HUDEP-2 (cell line): ENCODE measurements around the gene TRIM10.
"Not testable (repeated sequence)": the region's sequence is repeated elsewhere in the genome, so short reads cannot be mapped to it uniquely, and the experiment has no call there.

Source experiments
- DNase-seq, 76 experiments: peaks; one replicate each; lab custom pipeline; 2025; ENCODE audit not compliant: unreplicated experiment in 76 of 76; lab: John Stamatoyannopoulos, UW

Gene TRIM10

DNA sequence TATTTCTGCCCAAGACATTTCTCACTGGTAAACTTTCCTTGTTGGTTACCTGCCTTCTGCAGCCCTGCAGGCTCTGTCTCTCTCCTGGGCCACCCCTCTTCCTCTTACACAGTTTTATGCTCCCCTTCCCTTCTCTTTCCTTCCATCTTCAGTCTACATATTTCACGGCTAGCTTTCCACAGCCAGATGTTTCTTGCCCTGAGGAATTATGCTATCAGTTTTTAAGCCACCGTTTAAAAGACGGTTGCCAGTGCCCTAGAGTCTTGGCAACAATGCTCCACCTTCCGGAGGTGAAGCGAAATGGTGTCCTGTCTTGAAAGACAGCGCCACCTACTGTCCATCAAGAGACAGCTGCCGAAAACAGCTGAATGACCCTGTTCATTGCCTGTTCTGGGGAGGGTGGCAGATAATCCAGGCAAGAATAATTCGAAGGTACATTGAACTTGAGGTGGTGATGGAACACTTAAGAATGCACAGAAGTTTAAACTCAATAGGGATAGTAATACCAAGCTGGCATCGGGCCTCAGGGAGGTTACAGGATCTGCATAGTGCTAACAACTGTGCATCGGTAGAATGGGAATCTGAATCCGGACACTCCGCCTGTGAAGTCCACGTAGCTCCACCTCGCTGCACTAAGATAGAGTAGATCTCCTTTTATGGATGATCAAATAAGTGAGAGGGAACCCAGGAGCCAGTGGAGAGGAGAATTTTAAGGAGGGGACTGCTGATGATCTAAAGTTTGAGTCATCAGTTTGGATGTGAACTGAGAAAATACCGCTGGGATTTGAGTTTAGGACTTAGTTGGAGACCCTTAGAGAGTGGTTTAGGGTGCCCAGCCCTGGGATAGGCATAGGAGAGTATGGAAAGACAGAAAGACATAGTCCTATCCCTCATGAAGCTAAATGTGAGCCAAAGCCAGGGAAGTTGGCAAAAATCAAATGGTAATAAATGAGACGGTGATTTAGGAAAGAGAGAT, 29.8 kb downstream of the TRIM10 start:
- DNase-seq = peak in 70 of 76 experiments; percentile 33 to 89 (median 68)

DNA sequence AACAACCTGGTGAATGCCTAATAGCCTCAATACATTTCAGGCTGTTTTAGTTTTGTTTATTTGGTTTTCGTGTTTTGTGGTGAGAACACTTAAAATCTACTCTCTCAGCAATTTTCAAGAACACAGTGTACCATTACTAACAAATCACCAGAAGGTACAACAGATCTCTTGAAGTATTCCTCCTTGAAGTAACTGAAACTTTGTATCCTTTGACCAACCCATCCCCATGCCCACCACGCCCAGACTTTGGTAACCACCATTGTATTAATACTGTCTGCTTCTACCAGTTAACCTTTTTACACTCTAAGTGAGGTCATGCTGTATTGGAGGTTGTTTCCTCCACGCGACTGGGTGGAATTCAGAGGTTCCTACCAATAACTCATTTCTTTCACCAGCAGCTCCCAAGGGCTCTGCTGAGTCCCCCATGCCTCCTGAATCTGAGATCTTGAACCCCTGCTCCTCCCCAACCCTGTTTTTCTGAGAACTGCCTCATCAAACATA, 30.8 kb downstream of the TRIM10 start:
- DNase-seq = no peak

DNA sequence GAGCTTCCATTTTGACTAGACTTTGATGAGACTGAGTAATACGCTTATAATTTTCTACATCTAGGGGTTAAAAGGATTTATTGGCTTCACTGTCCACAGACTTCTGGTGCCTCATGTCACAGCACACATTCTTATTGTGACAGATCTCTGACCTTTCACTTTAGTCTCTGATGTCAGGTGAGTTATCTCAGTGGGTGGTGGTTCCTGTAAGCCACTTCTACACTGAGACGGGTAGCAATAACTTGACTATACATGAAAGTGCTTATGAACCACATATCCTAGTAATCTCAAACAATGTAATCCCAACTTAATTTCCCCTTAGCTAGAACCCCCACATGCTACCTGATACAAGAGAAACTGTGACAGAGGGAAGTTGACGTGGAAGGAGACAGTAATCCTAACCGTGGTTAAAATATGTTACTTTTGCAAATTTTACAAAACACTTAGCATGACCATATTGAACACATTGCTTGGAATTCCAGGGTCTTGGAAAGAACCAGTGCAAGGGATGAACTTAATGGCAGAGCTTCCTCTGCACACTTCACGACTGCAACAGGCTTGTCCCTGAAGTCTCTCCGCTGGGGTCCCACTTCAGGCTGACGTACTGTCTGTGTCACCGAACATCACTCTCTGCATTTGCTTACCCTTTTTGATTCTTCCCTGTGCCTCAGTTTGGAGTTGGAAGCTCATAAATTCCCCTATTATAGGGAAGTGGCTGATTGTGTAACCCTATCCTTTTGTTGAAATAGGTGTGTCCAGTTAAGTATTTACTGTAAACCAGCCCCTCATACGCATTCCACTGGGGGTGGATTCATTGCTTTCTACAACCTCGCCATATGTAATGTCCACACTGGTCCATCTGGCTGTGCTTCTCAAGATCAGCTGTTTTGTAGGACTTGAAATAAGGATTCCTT, 31.5 kb downstream of the TRIM10 start:
- no peak for DNase-seq

DNA sequence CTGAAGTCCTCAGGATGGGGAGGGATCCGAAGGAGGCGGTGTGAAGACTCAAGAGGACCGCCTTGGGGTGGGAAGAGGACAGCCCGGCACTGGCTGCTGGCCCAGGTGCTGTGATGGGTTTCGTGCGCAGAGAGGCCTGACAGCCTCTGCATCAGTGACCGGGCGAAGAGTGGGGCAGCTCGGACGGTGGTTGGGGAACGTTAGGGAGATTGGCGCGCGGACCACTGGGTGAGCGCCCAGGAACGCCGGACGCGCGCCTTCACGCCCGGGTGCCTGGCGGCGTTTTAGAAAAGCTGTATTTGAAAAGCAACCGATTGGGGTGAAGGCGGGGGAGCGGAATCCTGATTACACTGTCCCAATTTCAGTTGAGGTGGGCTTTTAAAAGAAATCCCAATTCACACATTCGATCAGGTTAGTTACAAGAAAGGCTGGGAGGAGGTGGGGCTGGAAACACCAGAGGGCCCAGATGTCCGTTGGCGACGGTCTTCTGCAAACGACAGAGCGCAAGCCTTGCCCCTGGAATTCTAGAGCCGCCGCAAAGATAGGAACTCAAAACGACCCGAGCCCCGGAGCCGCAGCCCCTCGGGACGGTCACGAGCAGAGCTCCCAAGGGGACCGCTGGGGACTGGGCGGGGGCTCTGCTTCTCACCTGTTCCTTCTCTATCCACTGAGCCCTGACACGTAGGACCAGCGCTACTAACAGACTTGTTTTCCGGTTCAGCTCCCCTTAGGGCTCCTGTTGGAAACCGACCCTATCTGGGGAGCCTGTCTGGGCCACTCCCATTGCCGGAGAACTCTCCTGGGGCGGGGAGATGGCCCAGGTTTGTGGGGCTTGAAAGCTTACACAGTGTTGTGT, 33.5 kb downstream of the TRIM10 start:
- no peak for DNase-seq

DNA sequence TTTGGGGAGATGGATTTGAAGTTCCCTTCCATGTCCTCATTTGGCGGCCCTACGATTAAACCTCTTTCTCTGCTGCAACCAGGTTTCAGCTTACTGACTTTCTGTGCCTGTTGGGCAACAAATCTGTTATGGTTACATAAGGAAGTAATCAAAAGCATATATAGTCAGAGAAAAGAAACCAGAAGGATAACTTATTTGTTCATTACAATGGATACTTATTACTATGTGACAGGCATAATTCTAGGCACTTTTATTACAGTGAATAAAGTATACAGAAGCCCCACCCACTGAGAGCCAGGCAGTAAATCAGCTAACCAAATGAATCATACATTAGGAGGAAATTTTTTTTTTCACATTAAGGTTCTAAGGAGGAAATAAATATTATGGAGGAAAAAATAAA, 38.5 kb downstream of the TRIM10 start:
- DNase-seq = no peak

DNA sequence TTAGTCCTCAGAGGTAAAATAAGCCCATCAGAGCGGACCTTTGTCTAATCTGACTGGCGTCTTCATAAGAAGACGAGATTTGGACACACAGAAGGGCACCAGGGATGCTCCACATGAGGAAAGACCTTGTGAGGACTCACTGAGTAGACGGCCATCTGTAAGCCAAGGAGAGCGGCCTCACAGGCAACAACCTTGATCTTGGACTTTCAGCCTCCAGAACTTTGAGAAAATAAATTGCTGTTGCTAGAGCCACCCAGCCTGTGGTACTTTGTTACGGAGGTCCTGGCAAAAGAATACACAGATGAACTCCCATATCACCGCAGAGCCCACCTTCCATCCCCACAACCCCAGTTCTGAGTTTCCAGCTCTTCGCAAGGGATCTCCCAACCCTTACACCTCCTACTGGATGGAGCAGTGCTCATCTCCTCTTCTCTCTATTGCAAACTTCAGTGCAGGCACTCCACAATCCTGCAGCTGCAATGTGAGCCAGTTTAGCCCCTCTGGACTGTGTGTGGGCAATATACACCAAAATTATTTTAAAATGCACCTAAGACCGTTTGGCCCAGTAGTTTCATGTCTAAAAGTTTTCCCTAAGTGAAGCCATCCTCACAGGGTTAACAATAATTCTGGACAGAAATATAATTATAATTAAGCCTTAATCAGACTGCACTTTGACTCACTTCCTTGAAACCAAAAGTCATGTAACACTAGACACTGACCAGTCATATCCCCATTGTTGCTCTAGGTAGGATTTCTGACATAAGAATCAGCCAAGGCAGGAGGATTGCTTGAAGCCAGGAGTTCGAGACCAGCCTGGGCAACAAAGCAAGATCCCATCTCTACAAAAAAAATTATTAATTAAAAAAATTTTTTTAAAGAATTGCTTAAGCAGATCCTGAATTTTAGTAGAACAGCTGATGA, 39.3 kb downstream of the TRIM10 start:
- no peak for DNase-seq

DNA sequence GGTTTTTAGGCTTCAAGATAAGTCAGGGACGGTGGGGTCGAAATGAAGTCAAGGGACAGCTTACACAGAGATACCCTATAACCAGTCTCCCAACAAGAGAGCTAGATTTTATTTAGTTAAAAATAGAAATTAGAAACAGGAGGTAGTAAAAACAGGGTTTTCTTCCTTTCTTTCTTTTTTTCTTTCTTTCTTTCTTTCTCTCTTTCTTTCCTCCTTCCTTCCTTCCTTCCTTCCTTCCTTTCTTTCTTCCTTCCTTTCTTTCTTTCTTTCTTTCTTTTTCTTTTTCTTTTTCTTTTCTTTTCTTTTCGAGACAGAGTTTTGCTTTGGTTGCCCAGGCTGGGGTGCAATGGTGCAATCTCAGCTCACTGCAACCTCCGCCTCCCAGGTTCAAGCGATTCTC, 42.3 kb downstream of the TRIM10 start:
- not testable (repeated sequence) for DNase-seq

DNA sequence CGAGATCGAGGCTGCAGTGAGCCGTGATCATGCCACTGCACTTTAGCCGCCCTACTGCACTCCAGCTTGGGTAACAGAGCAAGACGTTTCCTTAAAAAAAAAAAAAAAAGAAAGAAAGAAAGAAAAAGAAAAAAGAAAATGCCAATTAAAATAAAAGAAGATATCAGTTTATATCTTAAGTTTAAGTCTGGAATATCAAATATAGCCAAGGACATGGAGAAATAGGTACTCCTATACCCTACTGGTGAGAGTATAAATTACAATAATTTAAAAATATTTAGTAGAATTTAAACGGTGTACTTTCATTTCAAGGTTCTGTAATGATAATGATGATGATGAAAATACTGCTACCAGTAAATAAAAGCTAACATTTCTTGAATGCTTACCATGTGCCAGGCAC, 44.3 kb downstream of the TRIM10 start:
- no peak for DNase-seq

DNA sequence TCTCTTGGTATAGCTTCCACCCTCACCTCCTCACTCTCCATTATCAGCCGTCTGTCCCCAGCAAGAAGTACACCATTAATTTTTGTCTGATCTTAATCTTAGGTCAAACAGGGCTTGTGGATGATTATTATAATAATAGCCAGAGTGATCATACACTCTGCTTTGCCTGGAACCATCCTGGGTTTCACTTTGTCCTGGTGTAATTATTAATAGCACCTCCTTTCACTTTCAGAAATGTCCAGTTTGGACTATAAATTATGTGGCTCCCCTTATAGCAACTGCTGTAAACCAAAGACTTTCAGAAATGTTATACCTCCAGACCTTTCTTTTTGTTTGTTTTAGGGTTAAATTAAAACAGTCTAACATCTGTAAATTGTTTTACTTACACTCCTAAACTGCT, 47.2 kb downstream of the TRIM10 start:
- no peak for DNase-seq

DNA sequence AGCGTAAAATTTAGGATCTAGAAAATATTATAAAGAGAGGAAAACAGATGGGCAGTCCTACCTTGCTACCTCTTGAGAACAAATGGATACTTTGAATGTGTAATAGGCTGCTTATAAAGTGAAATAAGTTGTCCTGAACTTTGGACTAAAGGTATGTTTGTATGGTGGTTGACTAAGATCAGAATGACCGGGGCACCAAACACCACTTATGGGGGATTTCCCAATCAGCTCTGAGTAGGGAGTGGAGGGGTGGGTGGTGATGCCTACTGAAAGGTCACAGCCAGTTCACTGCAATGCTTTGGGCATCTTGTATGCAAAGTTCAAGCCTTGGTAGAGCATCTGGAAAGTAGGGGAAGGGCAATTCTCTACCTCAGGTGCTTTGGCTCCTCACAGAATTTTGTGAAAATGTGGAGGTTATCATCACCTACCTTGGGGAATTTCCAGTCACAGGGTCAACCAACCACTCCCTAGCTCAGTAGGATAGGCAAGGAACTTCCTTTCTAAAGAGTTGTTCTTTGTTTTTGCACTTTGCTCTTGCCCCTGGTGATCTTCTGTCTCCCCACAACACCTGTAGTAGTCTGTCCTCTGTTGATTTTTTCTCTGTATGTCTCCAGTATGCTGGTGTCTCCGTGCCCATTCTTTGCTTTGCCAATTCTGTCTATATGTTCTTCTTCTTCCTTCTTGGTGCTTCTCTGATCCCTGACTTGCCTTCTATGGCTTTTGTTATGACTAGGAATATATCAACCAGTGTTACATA, 47.8 kb downstream of the TRIM10 start, which contains the start of gene TRIM31:
TSS of gene TRIM31 (minus strand) at position 88 of the 757 bp plus-strand sequence. CDS start 285 bp downstream, outside the sequence.
- no peak for DNase-seq

DNA sequence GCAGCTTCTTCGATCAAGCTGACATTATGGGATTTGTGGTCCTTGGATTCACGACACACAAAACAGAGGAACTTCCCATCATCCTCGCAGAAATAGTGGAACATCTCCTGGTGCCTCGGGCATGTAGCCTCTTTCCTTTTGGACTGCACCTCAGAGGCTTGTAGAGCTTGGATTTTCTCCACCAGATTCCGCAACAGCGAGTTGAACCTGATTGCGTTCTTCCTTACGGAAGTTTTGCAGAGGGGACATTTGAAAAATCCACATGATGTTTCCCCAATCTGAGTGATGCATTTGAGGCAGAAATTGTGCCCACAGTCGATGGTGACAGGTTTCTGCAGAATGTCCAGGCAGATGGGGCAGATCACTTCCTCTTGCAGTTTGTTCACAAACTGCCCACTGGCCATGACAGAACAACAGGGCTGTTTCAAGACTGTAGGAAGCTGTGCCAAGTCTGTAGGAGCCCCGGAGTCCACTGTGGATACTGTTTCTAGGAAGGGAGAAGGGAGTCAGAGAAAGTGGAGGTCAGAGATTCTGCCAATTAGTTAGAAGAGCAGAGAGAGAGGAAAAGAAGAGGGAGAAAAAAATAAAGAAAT, 48.5 kb downstream of the TRIM10 start:
- no peak for DNase-seq

DNA sequence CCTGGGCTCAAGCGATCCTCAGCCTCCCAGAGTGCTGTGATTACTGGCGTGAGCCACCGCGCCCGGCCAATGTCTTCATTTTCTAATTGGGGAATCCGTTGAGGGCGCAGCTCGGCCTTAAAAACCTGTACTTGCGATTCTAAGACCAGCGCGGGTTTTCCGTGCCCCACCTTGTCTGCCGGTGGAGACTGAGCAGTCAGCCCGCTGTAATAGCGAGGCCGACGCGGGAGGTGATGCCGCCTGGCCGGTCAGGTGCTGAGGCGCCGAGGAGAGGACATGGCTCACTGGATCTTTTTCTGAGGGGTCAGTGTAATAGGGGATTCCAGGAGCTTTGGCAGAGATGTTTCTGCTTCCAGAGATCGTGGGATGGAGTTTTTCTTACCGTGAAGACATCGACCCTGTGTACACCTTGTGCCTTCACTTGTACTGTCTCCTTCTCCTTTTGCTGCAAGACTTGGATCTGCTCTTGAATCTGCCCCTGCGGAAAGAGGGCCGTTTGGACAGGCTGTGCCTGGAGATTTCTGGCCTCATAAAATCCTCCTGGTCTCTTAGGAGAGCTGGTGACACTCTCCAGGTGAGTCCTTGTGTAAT, 49.6 kb downstream of the TRIM10 start:
- DNase-seq = no peak

DNA sequence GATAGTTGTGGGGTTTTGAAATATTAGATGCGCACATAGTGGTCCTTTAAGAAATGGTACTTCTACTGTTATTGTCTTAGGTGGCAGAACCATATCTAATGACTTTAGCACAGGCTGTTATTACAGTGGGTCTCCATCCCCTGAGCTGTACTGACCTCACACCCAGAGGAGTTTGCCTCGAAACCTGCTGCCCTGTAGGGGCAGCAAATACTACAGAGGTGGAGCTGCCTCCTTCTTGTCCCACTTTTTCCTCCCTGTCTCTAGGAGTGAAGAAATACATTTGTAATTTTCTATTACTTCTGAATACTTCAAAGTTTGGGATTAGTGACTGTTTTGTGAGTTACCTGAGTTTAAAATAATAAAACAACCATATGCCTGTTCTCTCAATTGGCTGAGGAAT, 56.4 kb downstream of the TRIM10 start:
- DNase-seq = peak in 1 of 76 experiments; percentile 18

DNA sequence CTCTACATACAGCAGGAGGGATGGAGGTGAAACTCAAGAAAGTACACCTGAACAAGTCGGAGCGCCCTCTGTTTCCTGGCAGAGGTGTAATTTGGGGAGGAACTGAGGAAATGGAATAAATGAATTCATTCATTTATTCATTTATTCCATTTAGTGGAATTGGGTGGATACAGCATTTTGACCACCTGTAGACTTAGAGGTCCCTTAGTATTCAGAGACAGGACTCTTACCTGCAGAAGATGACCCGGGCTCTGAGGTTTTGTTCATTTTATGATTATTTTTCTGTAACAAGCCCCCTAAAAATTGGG, 57.2 kb downstream of the TRIM10 start:
- DNase-seq = no peak

DNA sequence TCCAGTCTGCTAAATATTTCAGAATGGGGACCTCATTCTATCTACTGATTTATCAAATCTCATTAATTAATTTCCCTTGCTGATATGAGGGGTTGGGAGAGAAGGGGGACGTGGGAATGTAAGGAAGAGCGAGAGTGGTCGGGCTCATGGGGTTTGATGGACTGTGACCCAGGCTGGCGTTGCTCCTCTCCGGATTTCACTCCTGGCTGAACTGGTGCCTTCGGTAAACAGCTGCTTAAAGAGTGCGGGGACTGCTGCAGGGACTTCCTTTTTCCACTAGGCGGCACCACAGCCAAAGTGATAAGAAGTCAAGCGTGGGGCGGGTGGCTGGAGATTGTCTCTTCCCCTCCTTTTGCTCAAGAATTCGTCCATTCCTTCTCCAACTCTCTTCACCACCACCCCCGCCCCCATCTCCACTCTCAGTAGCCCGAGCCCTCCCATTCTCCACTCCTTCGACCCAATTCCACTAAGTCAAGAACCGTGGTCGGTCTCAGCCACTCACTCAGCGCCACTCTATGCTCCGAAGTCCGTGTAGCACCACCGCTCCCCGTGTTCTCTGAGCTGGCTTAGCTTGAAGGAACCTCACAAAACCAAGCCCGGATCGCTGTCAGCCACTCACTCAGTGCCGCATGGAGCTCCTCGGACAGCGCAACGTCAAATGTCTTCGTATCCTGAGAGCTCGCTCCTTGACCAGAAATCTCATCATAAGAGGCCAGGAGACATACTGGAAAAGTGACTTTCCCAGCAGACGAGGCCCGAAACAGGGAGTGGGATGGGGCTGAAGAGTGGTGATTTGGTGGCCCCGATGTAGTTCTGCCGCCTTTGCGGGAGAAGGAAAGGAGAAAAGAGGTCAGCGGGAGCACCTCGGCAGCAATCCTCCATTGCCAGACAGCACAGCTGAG, 57.8 kb downstream of the TRIM10 start:
- peak in 74 of 76 experiments; percentile 36 to 91 (median 73) for DNase-seq

DNA sequence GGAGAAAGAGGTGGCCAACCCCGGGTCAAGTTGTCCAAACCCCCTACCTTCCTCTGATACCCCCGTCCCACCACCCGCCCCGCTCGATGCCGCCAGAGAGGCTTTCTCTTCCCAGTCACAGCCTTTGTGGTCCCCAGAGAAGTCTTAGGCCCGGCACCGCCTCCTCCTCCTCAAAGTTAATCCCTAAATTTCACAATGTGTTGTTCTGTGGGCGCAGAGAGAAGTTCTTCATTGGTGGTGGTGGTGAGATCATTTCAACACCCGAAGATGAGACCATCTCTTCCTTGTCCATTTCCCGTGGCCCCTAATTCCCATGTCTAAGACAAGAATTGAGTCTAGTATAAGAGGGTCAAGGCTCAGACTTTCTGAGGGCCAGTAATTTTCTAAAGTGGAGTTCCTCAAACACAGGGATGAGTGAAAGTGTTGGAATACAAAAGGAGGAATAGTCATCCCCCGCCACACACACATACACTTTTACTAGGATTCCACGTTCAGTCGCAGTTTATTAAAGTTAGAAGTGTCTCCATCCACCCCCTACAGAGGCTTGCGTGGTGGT, 58.5 kb downstream of the TRIM10 start:
- DNase-seq = no peak
